Fibroblast of skin of left biceps (primary cell): ENCODE results near the gene ITGB4.

Experiments used
- DNase-seq, 2 experiments: peaks; one replicate each; pipeline ENCODE4 v3.0.0-alpha.2; 2013; ENCODE audit warnings: low read depth in 2 of 2

Gene ITGB4

DNA sequence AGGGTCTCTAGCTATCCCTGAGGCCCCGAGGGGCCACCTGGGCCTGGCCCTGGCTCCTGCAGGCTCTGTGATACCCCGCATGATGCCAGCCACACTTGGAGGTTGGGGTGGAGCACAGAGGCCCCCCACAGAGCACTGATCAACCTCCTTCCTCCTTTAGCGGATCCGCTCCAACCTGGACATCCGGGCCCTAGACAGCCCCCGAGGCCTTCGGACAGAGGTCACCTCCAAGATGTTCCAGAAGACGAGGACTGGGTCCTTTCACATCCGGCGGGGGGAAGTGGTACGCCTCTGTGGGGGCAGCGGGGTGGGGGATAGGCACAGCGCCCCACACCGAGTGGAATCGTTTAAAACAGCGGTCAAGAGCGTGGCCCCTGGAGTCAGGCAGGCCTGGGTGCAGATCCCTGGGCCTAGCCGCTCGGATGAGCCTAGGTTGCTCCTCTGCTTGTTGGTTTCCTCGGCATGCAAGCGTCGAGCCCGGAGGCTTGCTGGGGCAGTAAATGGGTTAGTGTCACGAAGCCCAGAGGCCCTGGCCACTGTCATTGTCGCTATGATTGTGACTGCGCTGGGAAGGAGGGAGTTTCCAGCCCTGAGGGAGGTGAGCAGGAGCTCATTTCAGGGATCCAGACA, 9.9 kb downstream of the ITGB4 start:
- no peak for DNase-seq

GRCh38 chr17:75731716-75732498, 10.6 kb downstream of the ITGB4 start:
- DNase-seq: no peak

GRCh38 chr17:75733471-75733870, 12.2 kb downstream of the ITGB4 start:
- no peak for DNase-seq

DNA sequence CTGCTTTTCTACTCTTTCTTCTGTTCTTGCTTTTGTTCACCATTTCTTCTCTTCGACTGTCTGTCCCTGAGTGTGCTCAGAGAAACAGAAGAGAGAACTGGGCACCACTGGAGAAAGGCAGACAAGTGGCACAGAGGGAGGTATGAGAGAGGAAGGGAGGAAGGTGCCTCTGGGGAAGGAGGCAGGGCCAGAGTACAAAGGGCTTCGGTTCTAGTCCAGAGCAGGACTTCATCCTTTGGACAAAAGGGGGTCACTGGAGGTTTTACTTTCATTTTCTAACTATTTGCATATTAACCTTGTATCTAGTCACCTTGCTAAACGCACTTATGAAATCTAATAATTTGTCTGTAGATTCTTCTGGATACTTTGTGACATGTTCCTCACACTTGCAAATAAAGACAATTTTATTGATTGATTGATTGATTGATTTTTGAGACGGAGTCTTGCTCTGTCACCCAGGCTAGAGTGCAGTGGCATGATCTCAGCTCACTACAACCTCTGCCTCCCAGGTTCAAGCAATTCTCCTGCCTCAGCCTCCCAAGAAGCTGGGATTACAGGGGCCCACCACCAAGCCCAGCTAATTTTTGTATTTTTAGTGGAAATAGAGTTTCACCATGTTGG, 13.5 kb downstream of the ITGB4 start:
- no peak for DNase-seq

DNA sequence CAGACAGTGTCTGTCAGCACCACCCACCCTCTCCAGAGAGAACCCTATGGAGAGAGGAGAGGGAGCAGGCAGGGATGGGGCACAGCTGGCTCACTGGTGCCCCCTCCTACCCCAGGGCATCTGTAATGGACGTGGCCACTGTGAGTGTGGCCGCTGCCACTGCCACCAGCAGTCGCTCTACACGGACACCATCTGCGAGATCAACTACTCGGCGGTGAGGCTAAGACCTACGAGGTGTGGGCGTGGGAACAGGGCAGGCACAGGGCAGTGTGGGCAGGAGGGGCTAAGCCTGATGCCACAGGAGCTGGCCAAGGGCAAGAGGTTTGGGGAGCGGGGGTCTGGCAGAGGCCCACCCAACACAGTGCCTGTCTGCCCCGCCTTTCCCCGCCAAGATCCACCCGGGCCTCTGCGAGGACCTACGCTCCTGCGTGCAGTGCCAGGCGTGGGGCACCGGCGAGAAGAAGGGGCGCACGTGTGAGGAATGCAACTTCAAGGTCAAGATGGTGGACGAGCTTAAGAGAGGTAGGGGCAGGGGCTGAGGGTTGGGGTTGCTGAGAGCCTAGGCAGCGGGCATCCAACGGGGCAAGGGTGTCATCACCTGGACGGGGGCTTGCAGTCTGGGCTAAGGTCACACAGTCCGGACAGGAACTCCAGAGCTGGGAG, 15.0 kb downstream of the ITGB4 start:
- no peak for DNase-seq

DNA sequence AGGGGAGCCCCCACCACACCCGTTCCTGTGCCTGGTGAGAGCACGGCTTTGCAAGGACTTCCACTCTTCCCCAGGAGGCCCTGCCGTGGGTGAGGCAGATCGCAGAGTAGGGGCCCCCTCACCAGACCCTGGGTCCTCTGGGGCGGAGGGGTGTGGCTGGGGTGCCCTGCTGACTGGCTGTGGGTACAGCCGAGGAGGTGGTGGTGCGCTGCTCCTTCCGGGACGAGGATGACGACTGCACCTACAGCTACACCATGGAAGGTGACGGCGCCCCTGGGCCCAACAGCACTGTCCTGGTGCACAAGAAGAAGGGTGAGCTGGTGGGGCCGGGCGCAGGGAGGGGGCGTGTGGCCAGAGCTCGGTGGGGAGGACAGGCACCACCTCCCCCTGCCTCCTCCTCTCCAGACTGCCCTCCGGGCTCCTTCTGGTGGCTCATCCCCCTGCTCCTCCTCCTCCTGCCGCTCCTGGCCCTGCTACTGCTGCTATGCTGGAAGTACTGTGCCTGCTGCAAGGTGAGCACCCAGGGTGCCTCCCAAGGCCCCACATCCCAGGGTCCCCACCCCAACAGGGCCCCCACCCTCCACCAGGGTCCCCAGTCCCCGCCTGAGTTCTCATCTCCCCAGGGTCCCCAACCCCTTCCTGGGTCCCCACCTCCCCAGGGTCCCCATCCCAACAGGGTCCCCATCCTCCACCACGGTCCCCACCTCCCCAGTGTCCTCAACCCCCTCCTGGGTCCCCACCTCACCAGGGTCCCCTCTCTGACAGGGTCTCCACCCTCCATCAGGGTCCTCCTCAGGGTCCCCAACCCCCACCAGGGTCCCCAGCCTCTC, 16.1 kb downstream of the ITGB4 start:
- DNase-seq: no peak

- no peak for DNase-seq
Observed at GRCh38 chr17:75738218-75738802, 17.1 kb downstream of the ITGB4 start.

DNA sequence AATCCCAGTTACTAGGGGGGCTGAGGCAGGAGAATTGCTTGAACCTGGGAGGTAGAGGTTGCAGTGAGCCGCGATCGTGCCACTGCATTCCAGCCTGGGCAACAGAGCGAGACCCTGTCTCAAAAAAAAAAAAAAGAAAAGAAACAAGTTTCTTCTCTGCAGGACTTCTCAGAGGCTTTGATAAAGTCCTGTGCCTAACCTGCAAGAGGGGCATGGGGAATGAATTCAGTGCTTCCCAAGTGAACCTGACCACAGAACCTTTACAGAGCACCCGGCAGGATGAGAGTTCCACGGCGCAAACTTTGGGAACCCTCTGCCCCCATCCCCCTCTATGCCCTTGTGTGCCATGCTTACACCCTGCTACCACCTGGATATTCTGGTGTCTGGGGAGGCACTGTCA, 17.9 kb downstream of the ITGB4 start:
- DNase-seq: no peak

DNA sequence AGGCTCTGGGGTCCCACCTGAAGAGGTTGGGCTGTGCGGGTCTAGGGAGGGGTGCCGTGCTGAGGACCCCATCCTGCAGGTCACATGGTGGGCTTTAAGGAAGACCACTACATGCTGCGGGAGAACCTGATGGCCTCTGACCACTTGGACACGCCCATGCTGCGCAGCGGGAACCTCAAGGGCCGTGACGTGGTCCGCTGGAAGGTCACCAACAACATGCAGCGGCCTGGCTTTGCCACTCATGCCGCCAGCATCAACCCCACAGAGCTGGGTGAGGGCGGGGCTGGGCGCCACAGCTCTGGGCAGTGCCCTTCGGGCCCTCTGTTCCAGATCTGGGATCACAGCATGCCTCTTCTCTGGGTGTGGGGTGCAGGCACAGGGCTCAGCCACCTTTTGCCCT, 18.5 kb downstream of the ITGB4 start:
- no peak for DNase-seq

DNA sequence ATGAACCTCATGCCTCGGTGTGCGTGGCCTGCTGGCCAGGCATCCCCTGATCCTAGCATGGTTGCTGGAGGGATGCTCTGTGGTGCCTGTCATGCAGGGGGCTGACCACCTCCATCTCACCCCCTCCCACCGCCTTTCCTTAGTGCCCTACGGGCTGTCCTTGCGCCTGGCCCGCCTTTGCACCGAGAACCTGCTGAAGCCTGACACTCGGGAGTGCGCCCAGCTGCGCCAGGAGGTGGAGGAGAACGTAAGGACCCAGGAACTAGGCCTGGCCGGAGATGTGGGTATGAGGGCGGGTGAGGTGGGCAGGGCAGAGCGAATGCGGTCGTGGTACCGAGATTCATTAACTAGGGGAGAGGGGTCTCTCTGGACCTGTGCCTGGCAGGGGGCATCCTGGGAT, 19.0 kb downstream of the ITGB4 start:
- no peak for DNase-seq

GRCh38 chr17:75740631-75741077, 19.4 kb downstream of the ITGB4 start:
- DNase-seq: no peak

DNA sequence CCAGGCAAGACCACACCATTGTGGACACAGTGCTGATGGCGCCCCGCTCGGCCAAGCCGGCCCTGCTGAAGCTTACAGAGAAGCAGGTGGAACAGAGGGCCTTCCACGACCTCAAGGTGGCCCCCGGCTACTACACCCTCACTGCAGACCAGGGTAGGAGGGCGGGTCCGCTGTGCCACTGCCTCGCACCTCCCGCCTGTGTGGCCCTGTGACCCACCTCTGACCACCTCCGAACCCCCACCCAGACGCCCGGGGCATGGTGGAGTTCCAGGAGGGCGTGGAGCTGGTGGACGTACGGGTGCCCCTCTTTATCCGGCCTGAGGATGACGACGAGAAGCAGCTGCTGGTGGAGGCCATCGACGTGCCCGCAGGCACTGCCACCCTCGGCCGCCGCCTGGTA, 21.1 kb downstream of the ITGB4 start:
- no peak for DNase-seq

GRCh38 chr17:75743625-75744206, 22.5 kb downstream of the ITGB4 start:
- DNase-seq: no peak

- no peak for DNase-seq
Observed at GRCh38 chr17:75748706-75749105, 27.4 kb downstream of the ITGB4 start.

GRCh38 chr17:75749545-75750389, 28.5 kb downstream of the ITGB4 start:
- no peak for DNase-seq

DNA sequence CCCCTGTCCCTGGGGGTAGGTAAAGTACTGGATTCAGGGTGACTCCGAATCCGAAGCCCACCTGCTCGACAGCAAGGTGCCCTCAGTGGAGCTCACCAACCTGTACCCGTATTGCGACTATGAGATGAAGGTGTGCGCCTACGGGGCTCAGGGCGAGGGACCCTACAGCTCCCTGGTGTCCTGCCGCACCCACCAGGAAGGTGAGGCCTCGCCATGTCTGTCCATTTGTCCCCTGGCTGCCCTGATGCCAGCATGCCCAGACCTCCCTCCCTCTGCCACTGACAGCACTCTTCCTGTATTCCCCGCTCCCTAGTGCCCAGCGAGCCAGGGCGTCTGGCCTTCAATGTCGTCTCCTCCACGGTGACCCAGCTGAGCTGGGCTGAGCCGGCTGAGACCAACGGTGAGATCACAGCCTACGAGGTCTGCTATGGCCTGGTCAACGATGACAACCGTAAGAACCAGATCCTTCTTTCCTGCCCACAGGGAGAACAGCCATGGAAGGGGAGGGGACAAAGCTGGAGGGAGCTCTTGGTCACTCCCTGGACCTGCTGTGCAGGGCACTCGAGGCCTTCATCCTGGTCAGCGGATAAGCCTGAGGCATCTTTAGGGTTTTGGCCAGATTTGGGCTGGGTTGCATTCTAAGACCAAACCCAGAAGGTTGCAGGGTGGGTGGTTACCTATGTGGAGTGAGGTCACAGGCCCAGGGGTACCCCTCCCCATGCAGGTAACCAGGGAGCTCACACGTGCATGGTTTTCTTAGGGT, 29.6 kb downstream of the ITGB4 start:
- DNase-seq: no peak

DNA sequence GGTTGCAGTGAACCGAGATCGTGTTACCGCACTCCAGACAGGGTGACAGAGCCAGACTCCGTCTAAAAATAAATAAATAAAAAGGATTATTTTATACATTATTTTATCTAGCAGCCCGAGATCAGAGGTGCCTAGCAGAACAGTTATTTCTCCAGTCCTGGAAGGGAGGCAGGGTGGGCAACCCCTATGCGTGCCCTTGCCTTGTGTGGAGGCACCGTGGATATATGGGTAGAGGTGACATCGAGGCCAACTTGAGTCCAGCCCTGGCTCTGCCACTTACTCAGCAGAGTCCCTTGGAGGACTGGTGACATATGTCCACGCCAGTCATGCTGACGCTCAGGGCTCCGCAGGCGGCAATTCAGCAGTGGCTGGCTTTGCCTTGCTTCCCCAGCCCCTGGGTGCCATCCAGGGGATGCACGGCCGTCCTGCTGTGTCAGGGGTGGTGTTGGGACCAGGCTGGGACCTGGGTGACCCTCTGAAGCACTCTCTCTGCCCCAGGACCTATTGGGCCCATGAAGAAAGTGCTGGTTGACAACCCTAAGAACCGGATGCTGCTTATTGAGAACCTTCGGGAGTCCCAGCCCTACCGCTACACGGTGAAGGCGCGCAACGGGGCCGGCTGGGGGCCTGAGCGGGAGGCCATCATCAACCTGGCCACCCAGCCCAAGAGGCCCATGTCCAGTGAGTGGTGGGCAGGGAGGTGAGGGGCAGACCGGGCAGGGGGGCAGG, 30.6 kb downstream of the ITGB4 start:
- no peak for DNase-seq

GRCh38 chr17:75752405-75752709, 31.1 kb downstream of the ITGB4 start:
- DNase-seq: no peak
